Activated CD8-positive, alpha-beta memory T cell treated with anti-CD3 and anti-CD28 coated beads, Interleukin-2, amount 50 U/mL, for 24 hours (primary cell): Measurements from ENCODE around the gene METAP1.
"Not testable (repeated sequence)": the region's sequence is repeated elsewhere in the genome, so short reads cannot be mapped to it uniquely, and the experiment has no call there.

Source experiments
- DNase-seq: peaks from one replicate; pipeline ENCODE4 v3.0.0-alpha.2; 2020; ENCODE audit errors: extremely low read depth

Gene METAP1

GRCh38 chr4:99099311-99099710, 103.8 kb downstream of the METAP1 start:
- no peak for DNase-seq

GRCh38 chr4:99099814-99100213, 104.3 kb downstream of the METAP1 start:
- DNase-seq: not testable (repeated sequence)

DNA sequence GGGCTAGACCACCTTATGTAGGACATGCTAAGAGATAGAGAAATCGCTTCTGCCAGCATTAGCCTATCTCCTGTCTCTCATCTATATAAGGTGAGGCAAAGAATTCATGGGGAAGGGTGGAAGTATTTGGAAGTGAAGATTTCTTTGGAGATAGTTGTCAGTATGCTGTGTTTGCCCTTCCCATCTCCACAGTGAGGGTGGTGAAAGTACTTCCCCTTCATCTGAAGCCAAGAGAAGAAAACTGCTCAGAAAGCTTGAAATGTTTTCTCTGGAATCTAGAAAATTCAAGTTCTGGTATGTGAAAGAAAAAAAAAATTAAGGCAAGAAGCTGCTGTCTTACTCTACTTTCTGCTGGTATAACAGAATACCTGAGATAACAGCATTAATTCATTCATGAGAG, 105.4 kb downstream of the METAP1 start:
- DNase-seq: no peak

DNA sequence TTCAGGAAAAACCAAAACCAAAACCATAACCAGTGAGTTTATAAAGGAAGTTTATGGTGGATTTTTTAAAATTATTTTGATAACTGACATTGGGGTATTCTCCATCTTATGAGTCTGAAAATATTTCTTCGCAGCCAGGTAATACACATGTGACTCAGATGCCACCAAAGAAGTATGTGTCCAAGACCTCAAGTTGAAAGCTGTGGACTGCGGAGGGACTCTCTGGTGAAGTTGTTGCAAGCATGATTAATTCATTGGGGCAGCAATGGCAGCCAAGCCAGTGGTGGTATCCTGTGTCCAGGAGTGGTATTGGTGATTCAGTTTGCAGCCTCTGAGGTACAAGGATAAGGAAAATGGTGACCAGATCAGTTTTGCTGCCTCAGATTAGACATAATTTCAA, 107.1 kb downstream of the METAP1 start:
- no peak for DNase-seq

DNA sequence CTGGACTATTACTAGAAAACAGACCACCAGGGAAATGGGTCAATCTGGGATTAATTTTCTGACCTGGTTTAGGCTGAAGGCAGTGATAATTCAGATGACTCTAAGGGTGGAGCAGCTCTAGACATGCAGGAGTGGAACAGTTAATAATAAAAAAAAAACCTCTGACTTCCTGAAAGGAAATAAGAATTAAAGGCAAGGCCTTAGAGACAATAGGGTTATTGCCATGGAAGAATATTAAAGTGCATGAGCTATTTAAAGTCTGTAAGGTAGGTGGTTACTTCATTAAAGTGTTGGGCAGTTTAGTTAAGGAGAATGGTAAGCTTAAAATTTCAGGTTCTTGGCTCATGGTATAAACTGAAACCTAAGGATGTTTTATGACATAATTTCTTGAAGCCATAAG, 107.6 kb downstream of the METAP1 start:
- DNase-seq: no peak

- DNase-seq: no peak
These were observed 108.6 kb downstream of the METAP1 start for GRCh38 chr4:99104153-99104552.

GRCh38 chr4:99109286-99109685, 113.8 kb downstream of the METAP1 start:
- not testable (repeated sequence) for DNase-seq
